Thyroid gland (tissue), 4 donors: ENCODE measurements around the gene NKRF.

ENCODE experiments used
- POLR2A ChIP-seq, 2 donors: fragments of 450-650 bp; IDR thresholded peaks; one replicate each; pipeline ENCODE4 v1.6.1; 2017; ENCODE audit warnings: antibody characterized with exemption in 2 of 2, mild to moderate bottlenecking in 2 of 2, moderate library complexity in 1 of 2
- TF ChIP-seq, protein P1 (sequence below), 6 experiments: fragments of 200-600 bp in 3 of 6; fragments of 450-650 bp in 3 of 6; sonication (generic) in 3 of 6; IDR thresholded peaks; one replicate each; pipeline ENCODE4 v1.5.1; 2016 to 2019; ENCODE audit warnings: antibody characterized with exemption in 6 of 6, mild to moderate bottlenecking in 2 of 6, inconsistent platforms in 1 of 6, moderate library complexity in 1 of 6

DNA sequence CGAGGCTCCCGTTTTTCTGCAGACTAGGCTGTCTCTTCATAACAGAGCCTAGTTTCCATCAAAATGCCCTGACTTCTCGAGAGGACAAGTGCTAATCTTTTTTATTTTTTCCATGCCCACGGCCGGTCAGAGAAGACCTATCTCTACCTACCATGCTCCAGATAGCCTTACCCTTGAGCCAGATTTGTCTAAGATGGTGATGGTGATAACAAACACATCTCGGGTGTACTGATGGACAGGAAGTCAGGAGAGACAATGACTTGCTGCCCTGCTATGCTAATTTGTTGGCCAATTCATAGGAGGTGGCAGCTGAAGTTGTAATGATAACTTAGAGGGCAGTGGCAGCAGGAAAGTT lies 42.2 kb upstream of the NKRF start:
- TF ChIP-seq, protein P1, sequence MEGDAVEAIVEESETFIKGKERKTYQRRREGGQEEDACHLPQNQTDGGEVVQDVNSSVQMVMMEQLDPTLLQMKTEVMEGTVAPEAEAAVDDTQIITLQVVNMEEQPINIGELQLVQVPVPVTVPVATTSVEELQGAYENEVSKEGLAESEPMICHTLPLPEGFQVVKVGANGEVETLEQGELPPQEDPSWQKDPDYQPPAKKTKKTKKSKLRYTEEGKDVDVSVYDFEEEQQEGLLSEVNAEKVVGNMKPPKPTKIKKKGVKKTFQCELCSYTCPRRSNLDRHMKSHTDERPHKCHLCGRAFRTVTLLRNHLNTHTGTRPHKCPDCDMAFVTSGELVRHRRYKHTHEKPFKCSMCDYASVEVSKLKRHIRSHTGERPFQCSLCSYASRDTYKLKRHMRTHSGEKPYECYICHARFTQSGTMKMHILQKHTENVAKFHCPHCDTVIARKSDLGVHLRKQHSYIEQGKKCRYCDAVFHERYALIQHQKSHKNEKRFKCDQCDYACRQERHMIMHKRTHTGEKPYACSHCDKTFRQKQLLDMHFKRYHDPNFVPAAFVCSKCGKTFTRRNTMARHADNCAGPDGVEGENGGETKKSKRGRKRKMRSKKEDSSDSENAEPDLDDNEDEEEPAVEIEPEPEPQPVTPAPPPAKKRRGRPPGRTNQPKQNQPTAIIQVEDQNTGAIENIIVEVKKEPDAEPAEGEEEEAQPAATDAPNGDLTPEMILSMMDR (IDR thresholded peaks at IDR 0.05), result no peak
- TF ChIP-seq POLR2A (IDR thresholded peaks at IDR 0.05), result no peak
